Measurements from ENCODE around the gene PTPRE. TPM values are rescaled to one million over a fixed set of nuclear protein-coding genes. Genes with fewer than 3 reads are reported as not detected.

The PTPRE gene
- total RNA-seq, 6 experiments from 2014 or later = 2.3 to 9.2 (median 2.7) TPM

DNA sequence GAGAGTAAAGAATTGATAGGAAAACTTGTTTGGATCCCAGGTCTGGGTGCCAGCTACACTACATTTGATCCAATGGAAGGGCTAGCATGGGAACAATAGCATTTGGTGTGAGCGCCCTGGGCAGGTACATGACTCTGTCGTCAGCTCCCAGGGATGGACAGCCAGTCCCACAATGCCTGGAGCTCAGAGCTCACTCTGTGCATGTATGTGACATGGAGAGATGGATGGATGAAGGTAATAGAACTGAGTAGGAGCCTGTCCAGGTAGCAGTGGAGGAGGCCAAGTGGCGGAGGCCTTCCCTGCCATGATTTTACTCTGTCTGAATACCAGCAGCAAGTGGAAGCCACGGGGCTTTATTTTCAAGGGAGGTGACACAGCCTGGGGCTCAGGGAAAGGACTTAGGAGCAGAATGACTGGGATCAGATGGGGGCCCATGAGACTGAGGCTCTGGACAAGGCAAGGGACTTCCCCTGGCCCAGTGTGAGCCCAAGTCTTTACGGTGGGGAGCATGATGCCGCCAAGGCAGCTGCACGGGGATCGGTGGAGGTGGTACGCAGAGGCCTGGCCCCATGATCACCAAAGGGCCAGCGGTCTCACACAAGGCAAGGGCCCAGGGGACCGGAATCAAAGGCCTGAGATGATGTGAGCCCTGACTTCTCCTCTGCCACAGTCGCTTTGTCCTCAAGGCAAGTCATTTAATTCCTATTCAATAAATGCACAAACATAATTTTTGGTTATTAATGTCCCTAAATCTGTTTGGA is 5.9 kb downstream of the PTPRE start:
- DNase-seq (no peak), ATAC-seq (no peak)
- intact Hi-C loops (cut with DNase I) = no loop called here
- Histone ChIP-seq H3K4me1 (peaks cover 0 to 2% (median 0%) of the 10 kb centered on the region in 4 donors), H3K27ac (no peak overlapping the region), H3K4me3 (no peak overlapping the region), H3K9me3 (no peaks in the 10 kb centered on the region), H3K36me3 (no peaks in the 10 kb centered on the region), H3K27me3 (no peaks in the 10 kb centered on the region)
- 87% methylated on average over 3 of the region's 12 CpGs for WGBS (ENCODE audit: insufficient coverage, low coverage, low lambda C conversion rate, missing lambda C conversion rate)
- TF ChIP-seq CTCF (IDR thresholded peaks at IDR 0.05) (no peak), POLR2A (IDR thresholded peaks at IDR 0.05) (no peak)

- Histone ChIP-seq H3K27me3 (no peaks in the 10 kb centered on the region), H3K4me3 (no peak overlapping the region), H3K36me3 (no peaks in the 10 kb centered on the region), H3K9me3 (no peaks in the 10 kb centered on the region), H3K4me1 (no peaks in the 10 kb centered on the region), H3K27ac (no peak overlapping the region)
- ATAC-seq = no peak
- intact Hi-C loops (cut with DNase I) = no loop called here
- TF ChIP-seq CTCF (IDR thresholded peaks at IDR 0.05) (no peak), POLR2A (IDR thresholded peaks at IDR 0.05) (no peak)
- 65% methylated on average over 2 of the region's 8 CpGs for WGBS (ENCODE audit: insufficient coverage, low coverage, low lambda C conversion rate, missing lambda C conversion rate)
- DNase-seq = no peak
These were observed 6.5 kb downstream of the PTPRE start for GRCh38 chr10:127913368-127913759.

- Histone ChIP-seq H3K27ac (no peak overlapping the region), H3K4me3 (no peak overlapping the region), H3K9me3 (no peaks in the 10 kb centered on the region), H3K36me3 (no peaks in the 10 kb centered on the region), H3K27me3 (no peaks in the 10 kb centered on the region), H3K4me1 (no peaks in the 10 kb centered on the region)
- TF ChIP-seq CTCF (IDR thresholded peaks at IDR 0.05) (no peak), POLR2A (IDR thresholded peaks at IDR 0.05) (no peak)
- intact Hi-C loops (cut with DNase I) = no loop called here
- no peak for ATAC-seq
- WGBS (ENCODE audit: insufficient coverage, low coverage, low lambda C conversion rate, missing lambda C conversion rate) = 76% methylated on average over 4 of the region's 4 CpGs
- DNase-seq = no peak
These were observed 8.4 kb downstream of the PTPRE start for GRCh38 chr10:127915324-127915723.

DNA sequence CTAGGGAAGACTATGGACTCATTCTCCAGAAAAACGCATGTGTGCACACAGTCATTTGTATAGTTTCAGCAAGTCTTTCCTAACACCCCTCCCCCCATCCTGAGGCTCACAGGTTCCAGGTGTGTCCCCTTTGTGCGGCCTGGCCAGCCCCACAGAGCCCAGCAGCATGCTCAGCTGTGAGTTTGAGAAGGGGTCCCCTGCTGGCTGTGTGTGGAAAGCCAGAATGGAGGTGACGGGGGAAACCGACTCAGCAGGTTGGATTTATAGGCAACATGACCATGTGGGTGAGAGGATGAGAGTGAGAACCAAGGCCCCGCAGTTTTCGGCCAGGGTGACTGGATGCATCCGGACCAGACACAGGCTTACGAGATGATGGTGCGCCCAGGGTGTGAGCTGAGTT is 9.9 kb downstream of the PTPRE start:
- Histone ChIP-seq H3K4me3 (no peak overlapping the region), H3K27ac (no peak overlapping the region), H3K27me3 (no peaks in the 10 kb centered on the region), H3K4me1 (no peaks in the 10 kb centered on the region), H3K36me3 (no peaks in the 10 kb centered on the region), H3K9me3 (no peaks in the 10 kb centered on the region)
- ATAC-seq = no peak
- intact Hi-C loops (cut with DNase I) = no loop called here
- 84% methylated on average over 4 of the region's 9 CpGs for WGBS (ENCODE audit: insufficient coverage, low coverage, low lambda C conversion rate, missing lambda C conversion rate)
- no peak for DNase-seq
- no peak for TF ChIP-seq CTCF (IDR thresholded peaks at IDR 0.05)
- TF ChIP-seq POLR2A (IDR thresholded peaks at IDR 0.05) = no peak

All from right lobe of liver (tissue), 6 donors.